Large intestine (tissue), 3 donors: ENCODE measurements around the gene SMIM27. TPM values are rescaled to one million over a fixed set of nuclear protein-coding genes. Genes with fewer than 3 reads are reported as not detected.
"Not testable (repeated sequence)": the region's sequence is repeated elsewhere in the genome, so short reads cannot be mapped to it uniquely, and the experiment has no call there.

ENCODE experiments used
- DNase-seq, 2 donors: peaks; one replicate each; pipeline versions ENCODE4 v3.0.0 to v3.0.0-alpha.2; 2013
- H3K27ac ChIP-seq: one replicate; pipeline ENCODE4 v1.5.1; 2013; ENCODE audit warnings: low read length
- H3K27me3 ChIP-seq: 2 replicates; pipeline ENCODE4 v1.6.1; 2013; ENCODE audit warnings: low read length; ENCODE audit not compliant: control insufficient read depth, insufficient read depth
- H3K36me3 ChIP-seq: 2 replicates; pipeline ENCODE4 v1.6.1; 2013; ENCODE audit warnings: low read length; ENCODE audit not compliant: control insufficient read depth, insufficient read depth
- H3K4me1 ChIP-seq: one replicate; pipeline ENCODE4 v1.6.1; 2013; ENCODE audit warnings: low read length; ENCODE audit not compliant: control insufficient read depth, insufficient read depth
- H3K4me3 ChIP-seq: one replicate; pipeline ENCODE4 v1.5.1; 2013; ENCODE audit warnings: low read length
- H3K9me3 ChIP-seq: one replicate; pipeline ENCODE4 v1.6.1; 2013; ENCODE audit warnings: mild to moderate bottlenecking, low read depth, low read length, moderate library complexity; ENCODE audit not compliant: control insufficient read depth
- WGBS: methylation state at CpG from one replicate; pipeline ENCODE4 v1.1.5; 2013; ENCODE audit warnings: low lambda C conversion rate; ENCODE audit not compliant: insufficient coverage; 5-methylcytosine and 5-hydroxymethylcytosine counted together
- polyA plus RNA-seq: library from polyadenylated mRNA; unstranded; fragments of 120-200 nt; gene quantifications from one replicate; pipeline ENCODE4 v1.2.1, GENCODE V29; 2013

The SMIM27 gene
- polyA plus RNA-seq, 1 donor = 14.6 TPM

DNA sequence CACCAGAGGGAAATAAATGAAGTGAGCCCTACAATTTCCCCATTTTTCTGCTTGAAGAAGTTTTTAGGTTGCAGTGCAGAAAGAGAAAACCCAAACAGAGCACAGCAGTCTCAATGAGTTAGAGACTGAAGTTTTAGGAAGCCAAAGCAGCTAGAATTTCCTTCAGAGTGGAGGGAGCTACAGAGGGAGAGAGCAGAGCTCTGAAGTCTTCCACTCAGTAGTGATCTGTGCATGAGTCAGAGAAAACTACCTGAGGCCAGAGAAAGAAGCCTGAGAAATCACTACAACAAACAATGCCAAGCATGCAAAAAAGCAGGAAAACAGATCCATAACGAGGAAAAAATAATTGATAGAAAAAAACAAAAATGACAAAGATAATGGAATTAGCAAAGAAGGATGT is 38.8 kb downstream of the SMIM27 start:
- H3K36me3 ChIP-seq = no peaks in the 10 kb centered on the region
- no peak for DNase-seq
- no peaks in the 10 kb centered on the region for H3K4me1 ChIP-seq
- 69% methylated on average over 1 of the region's 1 CpG for WGBS
- H3K27ac ChIP-seq = no peak overlapping the region
- no peaks in the 10 kb centered on the region for H3K27me3 ChIP-seq
- H3K4me3 ChIP-seq = no peak overlapping the region
- no peaks in the 10 kb centered on the region for H3K9me3 ChIP-seq

DNA sequence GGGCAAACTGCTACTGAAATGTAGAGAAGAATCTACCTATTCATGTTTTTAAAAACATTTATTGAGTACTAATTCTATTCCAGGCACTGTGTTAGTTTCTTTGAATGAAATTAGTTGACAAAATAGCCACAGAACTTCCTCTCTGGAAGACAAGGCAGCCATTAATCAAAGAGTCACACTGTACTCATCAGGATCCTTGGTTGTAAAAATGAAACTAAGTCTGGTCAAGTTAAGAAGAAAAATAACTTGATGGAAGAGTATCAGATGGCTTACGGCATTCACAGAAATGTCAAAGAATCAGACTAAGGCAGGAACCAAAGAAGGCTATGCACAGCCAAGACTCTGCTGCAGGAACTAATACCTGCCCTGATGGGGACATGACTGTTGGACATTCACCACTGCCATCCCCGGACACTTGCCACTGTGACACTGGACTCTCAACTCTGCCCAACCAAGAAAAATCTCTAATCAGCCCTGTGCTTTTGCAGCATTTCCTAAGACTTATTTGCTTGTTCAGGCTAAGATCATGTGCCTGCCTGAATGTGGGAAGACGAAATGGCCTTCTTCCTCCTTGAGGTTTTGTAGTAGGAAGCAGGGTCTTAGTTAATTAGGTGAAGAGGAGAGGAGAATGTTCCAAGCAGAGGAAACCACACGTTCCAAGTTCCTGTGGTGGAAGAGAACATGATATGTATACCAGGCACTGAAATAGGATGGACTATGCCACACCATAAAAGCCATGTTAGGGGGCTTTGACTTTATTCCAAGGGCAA is 44.2 kb downstream of the SMIM27 start:
- Histone ChIP-seq H3K9me3 (no peaks in the 10 kb centered on the region), H3K36me3 (no peaks in the 10 kb centered on the region), H3K4me3 (no peak overlapping the region), H3K4me1 (no peaks in the 10 kb centered on the region), H3K27me3 (no peaks in the 10 kb centered on the region), H3K27ac (no peak overlapping the region)
- WGBS = no CpG with 5 or more reads among the region's 4 CpGs
- DNase-seq = no peak

DNA sequence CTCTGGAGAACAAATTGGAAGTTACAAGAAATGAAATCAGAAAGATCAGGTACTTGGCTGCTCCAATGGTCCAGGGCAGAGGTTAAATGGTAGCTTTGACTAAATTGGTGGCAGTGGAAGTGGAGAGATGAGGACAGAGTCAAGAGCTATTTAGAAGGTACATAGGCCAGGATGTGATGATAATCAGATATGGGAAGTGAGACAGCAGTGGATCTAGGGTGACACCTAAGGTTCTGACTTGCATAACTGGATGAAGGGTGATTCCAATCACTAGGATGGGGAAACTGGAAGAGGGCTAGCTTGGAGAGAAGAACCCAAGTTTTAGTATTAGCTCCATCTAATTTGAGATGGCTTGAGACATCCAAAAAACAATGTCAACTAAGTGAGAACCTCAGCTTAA is 44.8 kb downstream of the SMIM27 start:
- no peaks in the 10 kb centered on the region for H3K9me3 ChIP-seq
- no peaks in the 10 kb centered on the region for H3K27me3 ChIP-seq
- no peak for DNase-seq
- H3K36me3 ChIP-seq = no peaks in the 10 kb centered on the region
- H3K4me1 ChIP-seq = no peaks in the 10 kb centered on the region
- no peak overlapping the region for H3K27ac ChIP-seq
- no peak overlapping the region for H3K4me3 ChIP-seq

DNA sequence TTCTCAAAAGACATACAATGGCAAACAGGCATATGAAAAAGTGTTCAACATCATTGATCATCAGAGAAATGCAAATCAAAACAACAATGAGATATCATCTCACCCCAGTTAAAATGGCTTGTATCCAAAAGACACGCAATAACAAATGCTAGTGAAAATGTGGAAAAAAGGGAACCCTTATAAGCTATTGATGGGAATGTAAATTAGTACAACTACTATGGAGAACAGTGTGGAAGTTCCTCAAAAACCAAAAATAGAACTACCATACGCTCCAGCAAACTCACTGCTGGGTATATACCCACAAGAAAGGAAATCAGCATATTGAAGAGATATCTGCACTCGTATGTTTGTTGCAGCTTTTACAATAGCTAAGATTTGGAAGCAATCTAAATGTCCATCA is 46.9 kb downstream of the SMIM27 start:
- not testable (repeated sequence) for DNase-seq, H3K27ac ChIP-seq, H3K9me3 ChIP-seq, H3K36me3 ChIP-seq, H3K4me3 ChIP-seq, H3K27me3 ChIP-seq, H3K4me1 ChIP-seq
- WGBS = 83% methylated on average over 1 of the region's 3 CpGs

Other genes starting within 250 kb of the SMIM27 start
- 94.0 TPM for gene ACO1, start 167.7 kb upstream of the SMIM27 start, polyA plus RNA-seq
- 13.1 TPM for gene RIGI, start 26.1 kb upstream of the SMIM27 start, polyA plus RNA-seq
- 20.3 TPM for gene TOPORS, start 259 bp downstream of the SMIM27 start, polyA plus RNA-seq
- gene NDUFB6, start 20.8 kb downstream of the SMIM27 start, polyA plus RNA-seq = 63.3 TPM
- gene TAF1L, start 83.3 kb downstream of the SMIM27 start, polyA plus RNA-seq = 0.03 TPM
- gene TMEM215, start 231.2 kb downstream of the SMIM27 start, polyA plus RNA-seq = 0.06 TPM